Measurements from ENCODE around the gene SYVN1. TPM values are rescaled to one million over a fixed set of nuclear protein-coding genes. Genes with fewer than 3 reads are reported as not detected.

The SYVN1 gene
- total RNA-seq, 4 donors from 2014 or later = 20.4 to 39.3 (median 26.9) TPM

DNA sequence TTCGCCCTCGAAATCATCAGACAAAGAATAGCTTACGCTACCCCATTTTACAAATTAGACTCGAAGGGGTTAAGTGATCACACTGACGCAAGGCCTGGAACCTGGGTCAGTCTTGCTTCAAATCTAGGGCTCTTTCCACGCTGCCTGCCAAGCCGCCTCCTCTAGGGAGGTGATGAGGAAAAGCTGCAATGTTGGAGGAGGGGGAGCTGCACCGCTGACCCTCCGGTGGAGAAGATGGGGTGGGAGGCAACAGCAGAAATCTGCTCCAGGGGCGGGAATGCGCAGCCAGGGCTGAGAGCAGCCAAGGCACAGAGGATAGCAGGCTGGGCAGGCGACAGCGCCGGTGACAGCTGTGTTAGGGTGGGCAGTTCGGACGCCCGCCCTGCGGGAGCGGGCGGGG is 595 bp downstream of the SYVN1 start:
- Histone ChIP-seq H3K9me3 (no peaks in the 10 kb centered on the region), H3K27ac (peak overlapping the region; percentile 97 to 99 (median 98)), H3K36me3 (peaks cover 35 to 44% (median 36%) of the 10 kb centered on the region in 3 donors), H3K4me3 (peak overlapping the region; percentile 67 to 84 (median 76)), H3K27me3 (no peaks in the 10 kb centered on the region), H3K4me1 (peaks cover 22 to 60% (median 23%) of the 10 kb centered on the region in 3 donors)
- TF ChIP-seq POLR2A (IDR thresholded peaks at IDR 0.05) = no peak
- TF ChIP-seq, protein P1, sequence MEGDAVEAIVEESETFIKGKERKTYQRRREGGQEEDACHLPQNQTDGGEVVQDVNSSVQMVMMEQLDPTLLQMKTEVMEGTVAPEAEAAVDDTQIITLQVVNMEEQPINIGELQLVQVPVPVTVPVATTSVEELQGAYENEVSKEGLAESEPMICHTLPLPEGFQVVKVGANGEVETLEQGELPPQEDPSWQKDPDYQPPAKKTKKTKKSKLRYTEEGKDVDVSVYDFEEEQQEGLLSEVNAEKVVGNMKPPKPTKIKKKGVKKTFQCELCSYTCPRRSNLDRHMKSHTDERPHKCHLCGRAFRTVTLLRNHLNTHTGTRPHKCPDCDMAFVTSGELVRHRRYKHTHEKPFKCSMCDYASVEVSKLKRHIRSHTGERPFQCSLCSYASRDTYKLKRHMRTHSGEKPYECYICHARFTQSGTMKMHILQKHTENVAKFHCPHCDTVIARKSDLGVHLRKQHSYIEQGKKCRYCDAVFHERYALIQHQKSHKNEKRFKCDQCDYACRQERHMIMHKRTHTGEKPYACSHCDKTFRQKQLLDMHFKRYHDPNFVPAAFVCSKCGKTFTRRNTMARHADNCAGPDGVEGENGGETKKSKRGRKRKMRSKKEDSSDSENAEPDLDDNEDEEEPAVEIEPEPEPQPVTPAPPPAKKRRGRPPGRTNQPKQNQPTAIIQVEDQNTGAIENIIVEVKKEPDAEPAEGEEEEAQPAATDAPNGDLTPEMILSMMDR (IDR thresholded peaks at IDR 0.05) = no peak
- 0 to 2% methylated on average over 9 to 12 of the region's 20 CpGs for WGBS, 2 donors
- no peak for DNase-seq
- intact Hi-C loops (cut with DNase I) = no loop called here

DNA sequence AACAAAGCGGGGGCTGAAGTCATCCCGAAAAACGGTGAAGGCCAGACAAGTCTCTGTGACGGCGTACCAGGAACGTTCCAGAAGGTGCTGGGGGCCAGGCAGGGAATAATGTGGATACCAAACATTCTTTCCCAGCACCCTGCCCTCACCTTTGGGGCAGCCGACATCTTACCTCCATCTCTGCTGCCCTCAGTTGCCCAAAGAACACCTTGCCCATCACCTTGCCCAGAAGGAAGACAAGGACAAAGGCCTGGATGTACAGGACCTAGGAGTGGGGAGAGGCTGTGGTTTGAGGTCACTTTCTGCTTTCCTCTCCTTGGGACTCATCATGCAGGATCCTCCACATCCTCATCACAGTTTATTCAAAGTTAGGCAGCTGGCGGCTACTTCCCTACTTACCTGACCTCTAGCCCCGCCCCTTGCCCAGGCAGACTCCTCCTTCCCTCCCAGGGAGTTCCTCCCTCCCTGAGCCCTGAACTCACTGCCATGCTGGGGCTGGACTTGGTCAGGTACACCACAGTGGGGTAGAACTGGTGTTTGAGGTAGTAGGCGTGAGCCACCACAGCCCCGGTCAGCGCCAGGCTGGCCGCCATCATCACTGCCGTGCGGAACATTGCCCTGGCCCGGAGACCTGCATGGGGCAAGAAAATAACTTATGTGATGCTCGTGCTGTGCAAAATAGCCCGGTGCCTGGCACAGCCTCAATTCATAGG is 1.2 kb downstream of the SYVN1 start:
- peak overlapping the region; percentile 67 to 84 (median 76) for H3K4me3 ChIP-seq
- peak overlapping the region; percentile 97 to 99 (median 98) for H3K27ac ChIP-seq
- DNase-seq = no peak
- peaks cover 22 to 54% (median 23%) of the 10 kb centered on the region in 3 donors for H3K4me1 ChIP-seq
- no peaks in the 10 kb centered on the region for H3K9me3 ChIP-seq
- peak in 1 of 4 donors; percentile 40 for TF ChIP-seq POLR2A (IDR thresholded peaks at IDR 0.05)
- TF ChIP-seq, protein P1 (IDR thresholded peaks at IDR 0.05) = no peak
- H3K36me3 ChIP-seq = peaks cover 41 to 50% (median 42%) of the 10 kb centered on the region in 3 donors
- 39 to 44% methylated on average over 5 to 16 of the region's 18 CpGs for WGBS, 2 donors
- no peaks in the 10 kb centered on the region for H3K27me3 ChIP-seq
- intact Hi-C loops (cut with DNase I) = no loop called here

DNA sequence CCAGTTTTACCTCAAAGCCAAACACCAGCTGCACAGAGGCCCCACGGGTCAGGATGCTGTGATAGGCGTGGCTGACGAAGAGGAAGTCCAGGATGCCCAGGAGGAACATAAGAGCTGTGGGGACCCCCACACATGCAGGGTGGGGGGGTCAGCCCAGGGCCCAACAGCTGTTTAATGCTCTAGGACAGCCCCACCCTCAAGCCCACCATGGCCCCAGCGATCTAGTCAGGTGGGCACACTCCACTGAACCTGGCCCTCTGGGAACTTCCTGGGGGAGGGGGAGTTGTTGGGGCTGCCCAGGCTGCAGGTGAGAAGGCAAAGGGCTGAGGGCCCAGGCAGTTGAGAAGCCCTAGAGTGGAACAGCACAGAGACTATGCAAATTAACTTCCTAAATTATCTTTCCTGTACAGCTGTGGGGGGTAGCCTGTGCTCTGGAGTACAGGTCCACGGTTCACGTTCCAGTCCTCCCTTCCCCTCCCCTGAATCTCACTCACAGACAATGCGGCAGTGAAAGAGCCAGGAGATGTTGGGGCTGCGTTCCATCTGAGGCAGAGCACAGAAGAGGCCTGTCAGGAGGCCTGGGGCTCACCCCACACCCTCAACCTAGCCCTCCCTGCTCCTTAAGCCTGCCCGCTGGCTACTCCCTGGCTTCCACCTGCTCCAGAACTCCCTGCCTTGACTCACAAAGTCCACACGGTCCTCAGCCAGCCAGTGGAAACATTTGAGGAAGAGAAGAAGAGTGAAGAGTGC is 1.9 kb downstream of the SYVN1 start:
- intact Hi-C loops (cut with DNase I) = no loop called here
- WGBS, 2 donors = 56 to 70% methylated on average over 4 to 5 of the region's 10 CpGs
- Histone ChIP-seq H3K4me3 (peak overlapping the region in 2 of 4 donors; percentile 72 to 84), H3K4me1 (peaks cover 22 to 50% (median 23%) of the 10 kb centered on the region in 3 donors), H3K27me3 (no peaks in the 10 kb centered on the region), H3K36me3 (peaks cover 48 to 57% (median 49%) of the 10 kb centered on the region in 3 donors), H3K27ac (peak overlapping the region; percentile 97 to 99 (median 98)), H3K9me3 (no peaks in the 10 kb centered on the region)
- TF ChIP-seq POLR2A (IDR thresholded peaks at IDR 0.05) = no peak
- TF ChIP-seq, protein P1 (IDR thresholded peaks at IDR 0.05) = no peak
- DNase-seq = no peak

DNA sequence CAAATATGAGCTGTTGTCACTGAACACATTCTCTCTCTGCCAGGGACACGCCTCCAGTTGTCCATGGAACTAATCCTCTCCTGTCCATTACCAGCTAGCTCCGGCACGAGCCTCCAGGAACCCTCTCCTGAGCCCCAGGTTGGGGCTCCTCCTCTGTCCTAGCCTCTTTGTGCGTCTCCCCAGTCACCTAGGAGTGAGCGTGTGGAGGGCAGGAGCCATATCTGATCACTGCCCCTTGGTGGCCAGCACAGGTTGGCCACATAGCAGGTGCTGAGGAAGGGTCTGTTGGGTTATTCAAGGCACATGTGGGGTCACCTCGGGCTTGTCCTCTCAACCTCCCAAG is 2.5 kb downstream of the SYVN1 start:
- WGBS, 2 donors = 71 to 91% methylated on average over 5 of the region's 6 CpGs
- H3K36me3 ChIP-seq = peaks cover 50 to 63% (median 51%) of the 10 kb centered on the region in 3 donors
- DNase-seq = no peak
- H3K4me3 ChIP-seq = no peak overlapping the region
- H3K27ac ChIP-seq = peak overlapping the region in 1 of 4 donors; percentile 99
- peaks cover 22 to 48% (median 23%) of the 10 kb centered on the region in 3 donors for H3K4me1 ChIP-seq
- TF ChIP-seq POLR2A (IDR thresholded peaks at IDR 0.05) = no peak
- TF ChIP-seq, protein P1 (IDR thresholded peaks at IDR 0.05) = no peak
- H3K27me3 ChIP-seq = no peaks in the 10 kb centered on the region
- H3K9me3 ChIP-seq = no peaks in the 10 kb centered on the region
- intact Hi-C loops (cut with DNase I) = no loop called here

DNA sequence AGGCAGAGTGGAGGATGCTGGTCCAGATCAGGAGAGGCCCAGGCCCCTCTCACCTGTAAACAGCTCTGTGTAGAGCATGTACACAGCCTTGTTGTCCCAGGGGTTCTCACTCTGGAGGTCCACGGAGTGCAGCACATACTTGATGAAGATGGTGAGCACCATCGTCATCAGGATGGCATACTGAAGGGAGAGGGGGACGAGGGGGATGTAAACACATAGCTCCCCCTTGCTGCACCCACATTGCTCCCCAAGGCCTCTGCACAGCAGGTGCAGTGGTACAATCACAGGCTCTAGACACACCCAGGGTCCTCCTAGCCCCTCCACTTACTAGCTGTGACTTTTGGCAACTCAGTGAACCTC is 2.9 kb downstream of the SYVN1 start:
- TF ChIP-seq, protein P1 (IDR thresholded peaks at IDR 0.05) = no peak
- TF ChIP-seq POLR2A (IDR thresholded peaks at IDR 0.05) = no peak
- DNase-seq = no peak
- Histone ChIP-seq H3K9me3 (no peaks in the 10 kb centered on the region), H3K4me3 (no peak overlapping the region), H3K36me3 (peaks cover 54 to 67% (median 56%) of the 10 kb centered on the region in 3 donors), H3K27me3 (no peaks in the 10 kb centered on the region), H3K27ac (no peak overlapping the region), H3K4me1 (peaks cover 22 to 43% (median 23%) of the 10 kb centered on the region in 3 donors)
- 72% methylated on average over 3 of the region's 3 CpGs; no CpG with 5 or more reads in 1 of the 2 donors for WGBS, 2 donors
- intact Hi-C loops (cut with DNase I) = no loop called here

Data from esophagus squamous epithelium (tissue), 5 donors.